IPS DF 6.9 (cell line): ENCODE measurements around the gene MCCC2.
A peak's percentile ranks its signal among the peaks of the same experiment; 100 is the strongest.
"Not testable (repeated sequence)": the region's sequence is repeated elsewhere in the genome, so short reads cannot be mapped to it uniquely, and the experiment has no call there.

Experiments used
- DNase-seq: peaks from one replicate; pipeline ENCODE4 v3.0.0-alpha.2; 2013; ENCODE audit warnings: low read depth, low spot score
- H3K27ac ChIP-seq: one replicate; pipeline ENCODE4 v1.5.1; 2013; ENCODE audit warnings: low read length, control low read depth
- H3K27me3 ChIP-seq: 2 replicates; pipeline ENCODE4 v1.6.1; 2013; ENCODE audit warnings: mild to moderate bottlenecking, low read length; ENCODE audit not compliant: control insufficient read depth, insufficient read depth
- H3K36me3 ChIP-seq: 2 replicates; pipeline ENCODE4 v1.6.1; 2013; ENCODE audit warnings: low read length; ENCODE audit not compliant: control insufficient read depth, insufficient read depth
- H3K4me1 ChIP-seq: 2 replicates; pipeline ENCODE4 v1.6.1; 2013; ENCODE audit warnings: low read length; ENCODE audit not compliant: control insufficient read depth, insufficient read depth
- H3K4me3 ChIP-seq: 2 replicates; pipeline ENCODE4 v1.5.1; 2013; ENCODE audit warnings: mild to moderate bottlenecking, low read length
- H3K9me3 ChIP-seq: 2 replicates; pipeline ENCODE4 v1.6.1; 2013; ENCODE audit warnings: low read length, inconsistent platforms; ENCODE audit not compliant: control insufficient read depth, insufficient read depth
- WGBS: extraction: QIAGEN DNeasy Blood & Tissue Kit; methylation state at CpG from one replicate; pipeline ENCODE4 v1.1.7; 2013; ENCODE audit warnings: mixed read lengths, missing lambda C conversion rate; ENCODE audit not compliant: insufficient read length, insufficient coverage; 5-methylcytosine and 5-hydroxymethylcytosine counted together

The MCCC2 gene

GRCh38 chr5:71575588-71575987, 11.6 kb upstream of the MCCC2 start:
- WGBS: no CpG with 5 or more reads among the region's 4 CpGs
- H3K27ac ChIP-seq: not testable (repeated sequence)

DNA sequence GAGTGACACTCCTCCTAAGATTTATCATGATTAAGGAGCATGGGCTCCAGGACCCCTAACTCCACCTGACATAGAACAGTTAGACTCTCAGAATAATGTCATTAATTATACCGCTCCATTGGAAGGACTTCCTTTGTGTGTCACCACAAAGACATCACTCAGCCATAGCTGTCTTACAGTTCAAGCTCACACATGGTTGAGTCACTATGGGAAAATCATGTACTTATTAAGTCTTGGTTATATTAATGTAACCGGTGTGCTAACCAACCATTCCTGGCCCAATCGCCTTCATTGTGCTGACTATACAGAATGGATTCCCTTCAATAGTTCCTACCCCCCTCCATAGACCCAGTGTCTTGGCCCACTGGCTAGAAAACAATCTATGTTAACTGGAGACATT, 10.9 kb upstream of the MCCC2 start:
- no peaks in the 10 kb centered on the region for H3K4me1 ChIP-seq
- no peaks in the 10 kb centered on the region for H3K27me3 ChIP-seq
- H3K27ac ChIP-seq: no peak overlapping the region
- no peaks in the 10 kb centered on the region for H3K36me3 ChIP-seq
- no peaks in the 10 kb centered on the region for H3K9me3 ChIP-seq
- WGBS: no CpG with 5 or more reads among the region's 3 CpGs
- DNase-seq: no peak
- no peak overlapping the region for H3K4me3 ChIP-seq

More at GRCh38 chr5:71575588-71575987, 11.6 kb upstream of the MCCC2 start:
- not testable (repeated sequence) for H3K27me3 ChIP-seq, DNase-seq, H3K36me3 ChIP-seq, H3K4me3 ChIP-seq, H3K9me3 ChIP-seq, H3K4me1 ChIP-seq

- H3K9me3 ChIP-seq, H3K36me3 ChIP-seq, H3K4me1 ChIP-seq, H3K27ac ChIP-seq, H3K4me3 ChIP-seq, DNase-seq, H3K27me3 ChIP-seq: not testable (repeated sequence)
- WGBS: no CpG with 5 or more reads among the region's 6 CpGs
Observed at GRCh38 chr5:71577839-71578238, 9.3 kb upstream of the MCCC2 start.

- Histone ChIP-seq H3K27me3 (no peaks in the 10 kb centered on the region), H3K9me3 (no peaks in the 10 kb centered on the region), H3K36me3 (no peaks in the 10 kb centered on the region), H3K4me1 (0 out of 2 replicates have a peak, but pooled peaks cover 1% of the 10 kb centered on the region), H3K4me3 (no peak overlapping the region), H3K27ac (no peak overlapping the region)
- WGBS: 100% methylated on average over 1 of the region's 4 CpGs
- no peak for DNase-seq
Observed at GRCh38 chr5:71582945-71583584, 4.1 kb upstream of the MCCC2 start.

GRCh38 chr5:71586052-71586940, 844 bp upstream of the MCCC2 start:
- H3K4me1 ChIP-seq: peaks cover 1% of the 10 kb centered on the region; the same call in 1 of the 2 replicates
- H3K36me3 ChIP-seq: no peaks in the 10 kb centered on the region
- H3K27ac ChIP-seq: no peak overlapping the region
- H3K4me3 ChIP-seq: peak overlapping the region; percentile 85; the same call in 1 of the 2 replicates
- WGBS: no CpG with 5 or more reads among the region's 22 CpGs
- no peaks in the 10 kb centered on the region for H3K27me3 ChIP-seq
- no peaks in the 10 kb centered on the region for H3K9me3 ChIP-seq
- peak; percentile 11 for DNase-seq

DNA sequence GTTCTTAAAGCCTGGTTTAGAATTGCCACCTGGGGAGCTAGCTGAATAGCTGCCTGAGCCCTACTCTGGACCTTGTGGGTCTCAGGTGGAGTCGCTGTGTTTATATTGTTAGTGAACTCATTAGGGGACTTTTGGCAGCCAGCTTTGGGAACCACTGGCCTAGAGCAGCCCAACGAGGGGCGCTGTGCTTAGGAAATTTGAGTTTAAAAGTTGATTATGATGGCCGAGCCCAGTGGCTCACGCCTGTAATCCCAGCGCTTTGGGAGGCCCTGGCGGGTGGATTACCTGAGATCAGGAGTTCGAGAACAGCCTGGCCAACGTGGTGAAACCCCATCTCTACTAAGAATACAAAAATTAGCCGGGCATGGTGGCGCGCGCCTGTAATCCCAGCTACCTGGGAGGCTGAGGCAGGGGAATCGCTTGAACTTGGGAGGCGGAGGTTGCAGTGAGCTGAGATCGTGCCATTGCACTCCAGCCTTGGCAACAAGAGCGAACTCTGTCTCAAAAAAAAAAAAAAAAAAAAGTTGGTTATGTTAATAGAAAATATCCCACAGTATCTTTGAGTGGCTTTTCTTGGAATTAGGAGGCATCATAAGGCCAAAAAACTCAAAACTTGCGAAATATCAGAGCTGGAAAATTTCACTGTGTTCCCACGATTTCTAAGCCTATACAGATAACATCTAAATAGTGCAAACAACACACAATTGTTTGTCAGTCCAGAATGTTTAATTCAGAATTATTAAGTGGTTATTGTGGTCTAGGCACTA, 809 bp downstream of the MCCC2 start:
- no peaks in the 10 kb centered on the region for H3K27me3 ChIP-seq
- H3K27ac ChIP-seq: no peak overlapping the region
- peaks cover 1% of the 10 kb centered on the region; the same call in 1 of the 2 replicates for H3K4me1 ChIP-seq
- no CpG with 5 or more reads among the region's 19 CpGs for WGBS
- H3K4me3 ChIP-seq: peak overlapping the region; percentile 85; the same call in 1 of the 2 replicates
- DNase-seq: no peak
- no peaks in the 10 kb centered on the region for H3K36me3 ChIP-seq
- no peaks in the 10 kb centered on the region for H3K9me3 ChIP-seq

DNA sequence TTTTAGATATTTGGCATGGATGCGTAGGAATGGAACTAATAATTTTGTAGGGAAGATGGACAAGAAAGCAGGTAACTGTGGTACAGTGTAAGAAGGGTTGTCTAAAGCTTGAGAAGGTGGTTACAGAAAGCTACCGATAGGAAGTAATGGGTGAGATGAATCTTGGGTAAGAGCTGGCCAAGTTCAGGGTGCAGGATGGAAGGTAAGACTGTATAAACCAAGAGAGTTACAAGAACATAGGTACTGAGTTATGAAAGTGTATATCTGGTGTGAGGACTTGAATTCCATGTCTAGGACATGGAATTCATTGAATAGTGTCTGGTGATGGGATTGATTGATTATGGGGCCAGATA, 1.4 kb downstream of the MCCC2 start:
- no CpG with 5 or more reads among the region's 2 CpGs for WGBS
- Histone ChIP-seq H3K36me3 (no peaks in the 10 kb centered on the region), H3K4me1 (peaks cover 1% of the 10 kb centered on the region; the same call in 1 of the 2 replicates), H3K4me3 (no peak overlapping the region), H3K27ac (no peak overlapping the region), H3K27me3 (no peaks in the 10 kb centered on the region), H3K9me3 (no peaks in the 10 kb centered on the region)
- DNase-seq: no peak

GRCh38 chr5:71589903-71590302, 2.8 kb downstream of the MCCC2 start:
- no peak for DNase-seq
- H3K36me3 ChIP-seq: no peaks in the 10 kb centered on the region
- no peak overlapping the region for H3K4me3 ChIP-seq
- H3K27ac ChIP-seq: no peak overlapping the region
- no CpG with 5 or more reads among the region's 2 CpGs for WGBS
- no peaks in the 10 kb centered on the region for H3K27me3 ChIP-seq
- H3K9me3 ChIP-seq: no peaks in the 10 kb centered on the region
- peaks cover 1% of the 10 kb centered on the region; the same call in 1 of the 2 replicates for H3K4me1 ChIP-seq

GRCh38 chr5:71591100-71591499, 4.0 kb downstream of the MCCC2 start:
- Histone ChIP-seq H3K27me3 (no peaks in the 10 kb centered on the region), H3K4me1 (peaks cover 1% of the 10 kb centered on the region; the same call in 1 of the 2 replicates), H3K4me3 (no peak overlapping the region), H3K36me3 (no peaks in the 10 kb centered on the region), H3K27ac (no peak overlapping the region), H3K9me3 (no peaks in the 10 kb centered on the region)
- no peak for DNase-seq

GRCh38 chr5:71596169-71596568, 9.0 kb downstream of the MCCC2 start:
- Histone ChIP-seq H3K36me3 (peaks cover 8% of the 10 kb centered on the region; the same call in 1 of the 2 replicates), H3K9me3 (no peaks in the 10 kb centered on the region), H3K4me3 (no peak overlapping the region), H3K27ac (no peak overlapping the region), H3K4me1 (no peaks in the 10 kb centered on the region), H3K27me3 (no peaks in the 10 kb centered on the region)
- DNase-seq: no peak
- WGBS: no CpG with 5 or more reads among the region's 4 CpGs
